DND-41 (cell line): Measurements from ENCODE around the gene MGAT4C.

Experiments
- ATAC-seq: fragments of 200-7000 bp; cut with Tn5 transposase; 3 replicates; pipeline ENCODE4 v1.9.1; 2021; ENCODE audit warnings: low read depth; ENCODE audit not compliant: insufficient read depth
- DNase-seq: peaks from one replicate; pipeline ENCODE4 v3.0.0-alpha.2; 2020
- H2AFZ ChIP-seq: 2 replicates; pipeline ENCODE4 v1.6.0; 2012; ENCODE audit warnings: low read depth, low read length
- H3K27ac ChIP-seq: 2 replicates; pipeline ENCODE4 v1.5.1; 2012; ENCODE audit warnings: low read length, inconsistent platforms
- H3K27me3 ChIP-seq: fragments of 200-600 bp; sonication (generic); 2 replicates; pipeline ENCODE4 v1.6.0; 2012; ENCODE audit warnings: low read length, mild to moderate bottlenecking, inconsistent platforms; ENCODE audit not compliant: insufficient read depth, poor library complexity
- H3K36me3 ChIP-seq: 2 replicates; pipeline ENCODE4 v1.5.1; 2012; ENCODE audit warnings: low read length, inconsistent platforms; ENCODE audit not compliant: insufficient read depth
- H3K4me1 ChIP-seq: 2 replicates; pipeline ENCODE4 v1.5.1; 2012; ENCODE audit warnings: mild to moderate bottlenecking, low read length; ENCODE audit not compliant: insufficient read depth
- H3K4me2 ChIP-seq: 2 replicates; pipeline ENCODE4 v1.6.0; 2012; ENCODE audit warnings: mild to moderate bottlenecking, moderate library complexity, low read length, inconsistent platforms; ENCODE audit not compliant: insufficient read depth
- H3K4me3 ChIP-seq, 2 experiments: fragments of 200-600 bp in 1 of 2; shearing (Covaris generic) in 1 of 2; 2 replicates each; pipeline ENCODE4 v1.5.1; 2012 to 2016; ENCODE audit warnings: inconsistent platforms in 2 of 2, low read length in 2 of 2, mild to moderate bottlenecking in 2 of 2, low read depth in 1 of 2, moderate library complexity in 1 of 2
- H3K79me2 ChIP-seq: 2 replicates; pipeline ENCODE4 v1.6.0; 2012; ENCODE audit warnings: low read length, inconsistent platforms; ENCODE audit not compliant: insufficient read depth
- H3K9ac ChIP-seq: 2 replicates; pipeline ENCODE4 v1.6.0; 2012; ENCODE audit warnings: low read depth, mild to moderate bottlenecking, inconsistent platforms, low read length, moderate library complexity
- H3K9me3 ChIP-seq: 2 replicates; pipeline ENCODE4 v1.5.1; 2012; ENCODE audit warnings: low read length, moderate library complexity, mild to moderate bottlenecking, inconsistent platforms; ENCODE audit not compliant: insufficient read depth, severe bottlenecking
- H4K20me1 ChIP-seq: 2 replicates; pipeline ENCODE4 v1.6.0; 2012; ENCODE audit warnings: low read length; ENCODE audit not compliant: insufficient read depth
- EZH2 ChIP-seq: IDR thresholded peaks from 3 replicates; pipeline ENCODE4 v1.6.1; 2012; ENCODE audit warnings: borderline replicate concordance, low read depth, mild to moderate bottlenecking, moderate library complexity, low read length, inconsistent platforms; ENCODE audit not compliant: severe bottlenecking
- TF ChIP-seq, protein P1 (sequence below): IDR thresholded peaks from 2 replicates; pipeline ENCODE4 v1.5.1; 2012; ENCODE audit warnings: borderline replicate concordance, low read length, moderate library complexity, mild to moderate bottlenecking; ENCODE audit not compliant: poor library complexity, severe bottlenecking; ENCODE audit errors: extremely low read depth

Gene MGAT4C

DNA sequence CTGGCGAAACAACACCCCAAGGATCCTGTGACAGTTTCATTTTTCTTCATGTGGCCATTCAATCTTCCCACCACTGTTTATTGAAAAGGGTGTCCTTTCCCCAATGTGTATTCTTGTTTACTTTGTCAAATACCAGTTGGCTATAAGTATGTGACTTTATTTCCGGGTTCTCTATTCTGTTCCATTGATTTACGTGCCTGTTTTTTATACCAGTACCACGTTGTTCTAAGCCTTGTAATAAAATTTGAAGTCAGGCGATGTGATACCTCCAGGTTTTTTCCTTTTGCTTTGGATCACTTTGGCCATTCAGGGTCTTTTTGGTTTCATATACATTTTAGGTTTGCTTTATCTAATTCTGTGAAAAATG is 9.1 kb upstream of the MGAT4C start:
- Histone ChIP-seq H3K4me1 (no peaks in the 10 kb centered on the region), H3K36me3 (no peaks in the 10 kb centered on the region), H3K9me3 (no peaks in the 10 kb centered on the region), H3K79me2 (no peaks in the 10 kb centered on the region), H3K4me2 (no peak overlapping the region), H4K20me1 (no peaks in the 10 kb centered on the region), H3K4me3 (no peak overlapping the region), H3K27ac (no peak overlapping the region), H3K9ac (no peak overlapping the region), H2AFZ (no peak overlapping the region), H3K27me3 (no peaks in the 10 kb centered on the region)
- DNase-seq (no peak), ATAC-seq (no peak)
- no peak for TF ChIP-seq EZH2

DNA sequence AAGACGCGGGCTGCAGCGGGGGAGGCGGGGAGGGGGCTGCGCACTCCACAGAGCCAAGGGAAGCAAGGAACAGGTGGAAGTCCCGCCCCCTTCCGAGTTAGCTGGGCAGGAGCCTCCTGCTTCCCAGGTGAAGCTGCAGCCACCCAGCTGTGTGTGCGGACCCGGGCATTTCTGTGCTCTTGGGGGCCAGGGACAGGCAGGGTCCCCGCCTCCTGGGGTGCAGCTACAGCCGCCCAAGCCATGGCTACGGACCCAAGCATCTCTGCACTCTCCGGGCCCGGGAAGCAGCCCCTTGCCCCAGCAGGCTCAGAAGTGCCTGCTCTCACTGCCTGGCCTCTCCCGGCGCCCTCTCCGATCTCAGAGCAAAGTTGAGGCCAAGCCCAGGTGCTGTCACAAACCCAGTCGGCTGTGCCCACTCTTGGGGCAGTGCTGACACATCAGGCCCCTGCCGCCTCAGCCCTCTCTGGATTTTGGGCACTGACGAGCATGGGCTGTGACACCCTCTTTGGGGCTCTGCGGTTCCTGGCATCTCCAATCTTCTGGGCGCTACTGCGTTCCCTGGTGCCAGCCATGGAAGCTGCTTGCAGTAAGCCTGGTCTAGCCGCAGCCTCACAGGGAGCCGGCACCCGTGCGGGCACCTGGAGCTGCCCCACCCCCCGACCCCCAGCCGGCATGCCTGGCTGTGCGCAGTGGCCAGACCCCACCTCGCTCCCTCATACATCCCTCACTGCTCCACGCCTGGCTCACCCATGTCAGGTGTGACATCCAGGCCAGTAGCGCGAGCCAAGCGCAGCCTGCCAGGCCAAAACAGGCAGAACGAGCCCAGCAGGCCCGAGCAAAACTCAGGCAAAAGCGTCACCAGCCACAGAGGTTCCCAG is 8.5 kb upstream of the MGAT4C start:
- Histone ChIP-seq H3K4me3 (no peak overlapping the region), H3K36me3 (no peaks in the 10 kb centered on the region), H3K27me3 (no peaks in the 10 kb centered on the region), H3K9me3 (no peaks in the 10 kb centered on the region), H4K20me1 (no peaks in the 10 kb centered on the region), H2AFZ (no peak overlapping the region), H3K4me2 (no peak overlapping the region), H3K4me1 (no peaks in the 10 kb centered on the region), H3K79me2 (no peaks in the 10 kb centered on the region), H3K27ac (no peak overlapping the region), H3K9ac (no peak overlapping the region)
- DNase-seq (no peak), ATAC-seq (no peak)
- no peak for TF ChIP-seq EZH2
- TF ChIP-seq, protein P1, sequence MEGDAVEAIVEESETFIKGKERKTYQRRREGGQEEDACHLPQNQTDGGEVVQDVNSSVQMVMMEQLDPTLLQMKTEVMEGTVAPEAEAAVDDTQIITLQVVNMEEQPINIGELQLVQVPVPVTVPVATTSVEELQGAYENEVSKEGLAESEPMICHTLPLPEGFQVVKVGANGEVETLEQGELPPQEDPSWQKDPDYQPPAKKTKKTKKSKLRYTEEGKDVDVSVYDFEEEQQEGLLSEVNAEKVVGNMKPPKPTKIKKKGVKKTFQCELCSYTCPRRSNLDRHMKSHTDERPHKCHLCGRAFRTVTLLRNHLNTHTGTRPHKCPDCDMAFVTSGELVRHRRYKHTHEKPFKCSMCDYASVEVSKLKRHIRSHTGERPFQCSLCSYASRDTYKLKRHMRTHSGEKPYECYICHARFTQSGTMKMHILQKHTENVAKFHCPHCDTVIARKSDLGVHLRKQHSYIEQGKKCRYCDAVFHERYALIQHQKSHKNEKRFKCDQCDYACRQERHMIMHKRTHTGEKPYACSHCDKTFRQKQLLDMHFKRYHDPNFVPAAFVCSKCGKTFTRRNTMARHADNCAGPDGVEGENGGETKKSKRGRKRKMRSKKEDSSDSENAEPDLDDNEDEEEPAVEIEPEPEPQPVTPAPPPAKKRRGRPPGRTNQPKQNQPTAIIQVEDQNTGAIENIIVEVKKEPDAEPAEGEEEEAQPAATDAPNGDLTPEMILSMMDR, result no peak

DNA sequence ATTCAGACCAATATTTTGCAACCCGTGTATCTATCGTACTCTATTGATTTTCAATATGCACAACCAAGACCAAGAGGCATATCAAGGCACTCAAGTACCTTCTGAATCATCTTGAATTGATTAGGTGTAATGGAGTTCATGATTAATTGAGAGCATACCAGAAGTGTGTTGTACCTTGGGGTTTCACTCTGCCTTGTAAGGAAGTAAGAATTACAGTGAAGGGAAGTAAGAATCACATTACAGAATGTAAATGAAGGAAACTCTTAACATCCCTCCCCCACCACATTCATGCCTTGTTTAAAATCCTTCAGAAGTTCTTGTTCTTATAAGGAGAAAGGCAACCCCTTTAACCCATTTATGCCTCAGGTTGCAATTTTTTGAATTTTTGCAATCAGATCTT is 5.4 kb upstream of the MGAT4C start:
- H3K4me1 ChIP-seq, result no peaks in the 10 kb centered on the region
- ATAC-seq (no peak), DNase-seq (no peak)
- H3K27me3 ChIP-seq, result no peaks in the 10 kb centered on the region
- H2AFZ ChIP-seq, result no peak overlapping the region
- no peak overlapping the region for H3K4me3 ChIP-seq
- H3K79me2 ChIP-seq, result no peaks in the 10 kb centered on the region
- no peaks in the 10 kb centered on the region for H4K20me1 ChIP-seq
- H3K27ac ChIP-seq, result no peak overlapping the region
- H3K36me3 ChIP-seq, result no peaks in the 10 kb centered on the region
- H3K9ac ChIP-seq, result no peak overlapping the region
- H3K9me3 ChIP-seq, result no peaks in the 10 kb centered on the region
- TF ChIP-seq, protein P1, result no peak
- no peak for TF ChIP-seq EZH2
- H3K4me2 ChIP-seq, result no peak overlapping the region

DNA sequence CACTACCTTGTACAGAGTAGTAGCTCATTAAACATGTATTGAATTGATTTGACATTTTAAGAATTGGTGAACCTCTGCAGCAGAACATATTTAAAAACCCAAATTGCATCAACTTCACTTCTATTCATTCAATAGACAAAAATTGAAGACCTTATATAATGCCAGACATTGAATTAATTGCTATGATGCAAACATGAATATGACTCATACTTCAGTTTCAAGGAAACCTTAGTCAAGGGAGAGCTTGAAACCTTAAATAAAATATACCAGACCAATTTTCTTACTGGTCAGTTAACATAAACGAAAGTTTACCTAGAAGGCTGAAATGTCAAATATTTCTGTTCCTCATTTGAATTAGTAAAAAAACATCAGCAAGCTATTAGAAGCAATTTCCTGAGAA is 5.0 kb upstream of the MGAT4C start:
- no peak for ATAC-seq
- Histone ChIP-seq H4K20me1 (no peaks in the 10 kb centered on the region), H3K4me3 (no peak overlapping the region), H3K27ac (no peak overlapping the region), H3K79me2 (no peaks in the 10 kb centered on the region), H2AFZ (no peak overlapping the region), H3K9ac (no peak overlapping the region), H3K9me3 (no peaks in the 10 kb centered on the region), H3K27me3 (no peaks in the 10 kb centered on the region), H3K36me3 (no peaks in the 10 kb centered on the region), H3K4me2 (no peak overlapping the region), H3K4me1 (no peaks in the 10 kb centered on the region)
- TF ChIP-seq, protein P1, result no peak
- no peak for TF ChIP-seq EZH2
- no peak for DNase-seq
